Right lobe of liver (tissue), 6 donors: ENCODE results near the gene CLASP2. TPM values are rescaled to one million over a fixed set of nuclear protein-coding genes. Genes with fewer than 3 reads are reported as not detected.

Source experiments
- ATAC-seq, 4 donors: fragments of 200-7000 bp; cut with Tn5 transposase; one replicate each; pipeline ENCODE4 v1.9.1; 2020; ENCODE audit warnings: mild to moderate bottlenecking in 4 of 4, moderate library complexity in 4 of 4
- DNase-seq, 3 donors: peaks; one replicate each; pipeline ENCODE4 v3.0.0-alpha.2; 2020
- H3K27ac ChIP-seq, 3 donors: fragments of 200-600 bp; one replicate each; pipeline ENCODE4 v1.8.0; 2022
- H3K27me3 ChIP-seq, 2 donors: fragments of 200-600 bp; one replicate each; pipeline ENCODE4 v1.8.0; 2022
- H3K36me3 ChIP-seq, 4 donors: fragments of 200-600 bp; sonication (generic) in 1 of 4; one replicate each; pipeline versions ENCODE4 v1.5.1 to v1.8.0; 2017 to 2022; ENCODE audit warnings: control low read depth in 1 of 4
- H3K4me1 ChIP-seq, 4 donors: fragments of 200-600 bp; sonication (generic) in 1 of 4; one replicate each; pipeline versions ENCODE4 v1.5.1 to v1.8.0; 2017 to 2022; ENCODE audit warnings: control low read depth in 1 of 4
- H3K4me3 ChIP-seq, 3 donors: fragments of 200-600 bp; one replicate each; pipeline ENCODE4 v1.8.0; 2022
- H3K9me3 ChIP-seq, 4 donors: fragments of 200-600 bp; sonication (generic) in 1 of 4; one replicate each; pipeline versions ENCODE4 v1.5.1 to v1.8.0; 2017 to 2022; ENCODE audit warnings: control low read depth in 1 of 4
- POLR2A ChIP-seq: fragments of 450-650 bp; IDR thresholded peaks from one replicate; pipeline ENCODE4 v1.6.1; 2017; ENCODE audit warnings: antibody characterized with exemption, mild to moderate bottlenecking
- WGBS: methylation state at CpG from one replicate; pipeline ENCODE4 v1.1.6; 2018; ENCODE audit warnings: low coverage, low lambda C conversion rate; ENCODE audit not compliant: insufficient coverage; ENCODE audit errors: missing lambda C conversion rate; 5-methylcytosine and 5-hydroxymethylcytosine counted together
- intact Hi-C, 2 donors: fragments of 100-400 bp; cut with DNase I; formaldehyde crosslinking; loops; one replicate each; pipeline versions ENCODE4 v1.11.2 to v1.14.1; 2022
- total RNA-seq, 6 experiments: library from RNA; depleted of rRNA in 2 of 6; stranded (reverse); fragments of >200 nt in 2 of 6; fragmentation: NEBNext Ultra II Directional in 3 of 6; extraction: Animal tissue kit (Norgen Biotek cat#: 25700) in 3 of 6; gene quantifications; one replicate each; pipeline versions ENCODE4 v1.1.0 to v1.2.4, GENCODE V29; 2016 to 2023
- TF ChIP-seq, protein P1 (sequence below), 4 donors: fragments of 200-600 bp in 3 of 4; fragments of 450-650 bp in 1 of 4; IDR thresholded peaks; one replicate each; pipeline versions ENCODE4 v1.5.1 to v1.8.0; 2016 to 2022; ENCODE audit warnings: antibody characterized with exemption in 4 of 4, mild to moderate bottlenecking in 2 of 4
- donor health status: DM: no; HTN: yes; CAD: no.
- donor health status: DM: no; HTN: no; CAD: no.
- donor health status: DM: no; HTN: no; CAD: no.
- donor health status: DM: no; HTN: yes; CAD: no.
- donor health status: DM: no; HTN: yes; CAD: no.

CLASP2 gene
- total RNA-seq, 6 experiments from 2014 or later: 15.0 to 19.2 (median 16.5) TPM

DNA sequence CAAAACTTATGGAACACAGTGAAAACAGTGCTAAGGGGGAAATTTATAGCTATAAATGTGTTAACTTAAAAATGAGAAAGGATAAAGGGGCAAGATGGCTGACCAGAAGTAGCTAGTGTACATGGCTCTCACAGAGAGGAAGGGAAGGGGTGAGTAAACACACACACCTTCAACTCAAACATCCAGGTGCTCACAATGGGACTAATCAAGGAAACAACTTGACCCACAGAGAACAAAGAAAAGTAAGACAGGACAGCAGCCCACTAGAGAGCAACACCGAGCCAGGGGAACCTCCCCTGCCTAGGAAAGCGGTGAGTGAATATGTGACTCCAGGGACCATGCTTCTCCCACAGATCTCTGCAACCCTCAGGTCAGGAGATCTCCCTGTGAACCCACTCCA is 192.8 kb downstream of the CLASP2 start:
- no peak overlapping the region for H3K4me3 ChIP-seq
- H3K36me3 ChIP-seq: peaks cover 0 to 3% (median 0%) of the 10 kb centered on the region in 4 donors
- ATAC-seq (no peak), DNase-seq (no peak)
- no peak for TF ChIP-seq POLR2A
- TF ChIP-seq, protein P1, sequence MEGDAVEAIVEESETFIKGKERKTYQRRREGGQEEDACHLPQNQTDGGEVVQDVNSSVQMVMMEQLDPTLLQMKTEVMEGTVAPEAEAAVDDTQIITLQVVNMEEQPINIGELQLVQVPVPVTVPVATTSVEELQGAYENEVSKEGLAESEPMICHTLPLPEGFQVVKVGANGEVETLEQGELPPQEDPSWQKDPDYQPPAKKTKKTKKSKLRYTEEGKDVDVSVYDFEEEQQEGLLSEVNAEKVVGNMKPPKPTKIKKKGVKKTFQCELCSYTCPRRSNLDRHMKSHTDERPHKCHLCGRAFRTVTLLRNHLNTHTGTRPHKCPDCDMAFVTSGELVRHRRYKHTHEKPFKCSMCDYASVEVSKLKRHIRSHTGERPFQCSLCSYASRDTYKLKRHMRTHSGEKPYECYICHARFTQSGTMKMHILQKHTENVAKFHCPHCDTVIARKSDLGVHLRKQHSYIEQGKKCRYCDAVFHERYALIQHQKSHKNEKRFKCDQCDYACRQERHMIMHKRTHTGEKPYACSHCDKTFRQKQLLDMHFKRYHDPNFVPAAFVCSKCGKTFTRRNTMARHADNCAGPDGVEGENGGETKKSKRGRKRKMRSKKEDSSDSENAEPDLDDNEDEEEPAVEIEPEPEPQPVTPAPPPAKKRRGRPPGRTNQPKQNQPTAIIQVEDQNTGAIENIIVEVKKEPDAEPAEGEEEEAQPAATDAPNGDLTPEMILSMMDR (IDR thresholded peaks at IDR 0.05): no peak
- H3K27ac ChIP-seq: no peak overlapping the region
- H3K4me1 ChIP-seq: no peaks in the 10 kb centered on the region
- H3K9me3 ChIP-seq: peaks cover 0 to 2% (median 0%) of the 10 kb centered on the region in 4 donors
- WGBS: 100% methylated on average over 1 of the region's 2 CpGs
- no peaks in the 10 kb centered on the region for H3K27me3 ChIP-seq
- intact Hi-C loops: no loop called here

DNA sequence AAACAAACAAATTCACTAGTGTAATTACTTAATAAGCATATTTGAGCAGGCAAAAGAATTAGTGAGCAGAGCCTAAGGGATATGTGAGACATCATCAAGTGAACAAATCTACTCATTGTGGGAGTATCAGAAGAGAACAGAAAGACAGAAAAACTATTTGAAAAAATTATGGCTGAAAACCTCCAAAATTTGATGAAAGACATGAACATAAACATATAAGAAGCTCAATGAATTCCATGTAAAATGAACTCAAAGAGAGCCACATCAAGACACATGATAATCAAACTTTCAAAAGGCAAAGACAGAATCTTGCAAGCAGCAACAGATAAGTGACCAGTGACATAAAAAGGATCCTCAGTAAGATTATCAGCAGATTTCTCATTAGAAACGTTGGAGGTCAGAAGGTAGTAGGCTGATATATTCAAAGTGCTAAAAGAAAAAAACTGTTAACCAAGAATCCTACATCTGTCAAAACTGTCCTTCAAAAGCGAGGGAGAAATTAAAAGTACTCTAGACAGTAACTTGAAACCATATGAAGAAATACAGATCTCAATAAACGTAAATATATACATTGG is 194.9 kb downstream of the CLASP2 start:
- Histone ChIP-seq H3K4me3 (no peak overlapping the region), H3K36me3 (peaks cover 0 to 3% (median 0%) of the 10 kb centered on the region in 4 donors), H3K27ac (no peak overlapping the region), H3K9me3 (peaks cover 0 to 2% (median 0%) of the 10 kb centered on the region in 4 donors), H3K27me3 (no peaks in the 10 kb centered on the region), H3K4me1 (no peaks in the 10 kb centered on the region)
- ATAC-seq (no peak), DNase-seq (no peak)
- intact Hi-C loops: no loop called here
- 85% methylated on average over 3 of the region's 3 CpGs for WGBS
- TF ChIP-seq, protein P1 (IDR thresholded peaks at IDR 0.05): no peak
- TF ChIP-seq POLR2A: no peak

DNA sequence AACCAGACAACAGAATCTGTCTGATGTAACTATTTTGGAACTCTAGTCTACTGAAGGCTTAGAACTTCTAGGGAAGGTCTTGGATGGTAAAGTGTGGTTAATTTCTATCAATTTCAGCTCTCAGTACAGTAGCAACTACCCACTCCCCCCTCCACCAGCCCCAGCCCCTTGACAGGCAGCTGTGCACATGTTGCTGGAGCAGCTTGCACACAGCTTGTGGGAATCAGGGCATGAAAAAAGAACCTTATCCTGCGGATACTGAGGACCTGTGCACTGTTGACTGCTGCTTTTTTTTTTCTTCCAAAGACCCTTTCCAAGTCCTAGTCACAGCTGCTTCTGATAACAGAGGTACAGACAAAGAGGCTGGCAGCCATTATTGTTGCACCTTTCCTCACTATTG is 196.3 kb downstream of the CLASP2 start:
- TF ChIP-seq POLR2A: no peak
- TF ChIP-seq, protein P1 (IDR thresholded peaks at IDR 0.05): no peak
- Histone ChIP-seq H3K27me3 (no peaks in the 10 kb centered on the region), H3K4me3 (no peak overlapping the region), H3K4me1 (no peaks in the 10 kb centered on the region), H3K36me3 (peaks cover 0 to 1% (median 0%) of the 10 kb centered on the region in 4 donors), H3K27ac (no peak overlapping the region), H3K9me3 (no peaks in the 10 kb centered on the region)
- DNase-seq (no peak), ATAC-seq (no peak)
- WGBS: 83% methylated on average over 1 of the region's 1 CpG
- intact Hi-C loops: no loop called here

DNA sequence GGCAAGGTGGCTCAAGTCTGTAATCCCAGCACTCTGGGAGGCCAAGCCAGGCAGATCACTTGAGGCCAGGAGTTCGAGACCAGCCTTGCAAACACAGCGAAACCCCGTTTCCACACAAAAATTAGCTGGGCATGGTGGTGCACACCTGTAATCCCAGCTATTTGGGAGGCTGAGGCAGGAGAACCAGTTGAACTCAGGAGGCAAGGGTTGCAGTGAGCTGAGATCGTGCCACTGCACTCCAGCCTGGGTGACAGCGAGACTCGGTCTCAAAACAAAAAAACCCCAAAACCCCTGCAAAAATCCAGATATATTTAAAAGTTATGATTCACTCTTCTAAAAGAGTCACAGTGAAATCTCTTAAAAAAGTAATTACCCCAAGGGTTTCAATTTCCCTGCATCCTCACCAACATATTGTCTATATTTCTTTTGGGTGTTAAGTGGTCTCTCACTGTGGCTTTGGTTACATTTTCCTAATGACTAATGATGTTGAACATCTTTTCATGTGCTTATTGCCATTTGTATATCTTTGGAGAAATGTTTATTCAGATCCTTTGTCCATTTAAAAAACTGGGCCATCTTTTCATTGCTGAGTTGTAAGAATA is 204.7 kb downstream of the CLASP2 start:
- H3K9me3 ChIP-seq: no peaks in the 10 kb centered on the region
- ATAC-seq: no peak
- no peak for DNase-seq
- peaks cover 0 to 14% (median under 1%) of the 10 kb centered on the region in 4 donors for H3K36me3 ChIP-seq
- no peaks in the 10 kb centered on the region for H3K4me1 ChIP-seq
- TF ChIP-seq POLR2A: no peak
- TF ChIP-seq, protein P1 (IDR thresholded peaks at IDR 0.05): no peak
- 93% methylated on average over 2 of the region's 6 CpGs for WGBS
- no peak overlapping the region for H3K4me3 ChIP-seq
- H3K27me3 ChIP-seq: no peaks in the 10 kb centered on the region
- H3K27ac ChIP-seq: no peak overlapping the region
- intact Hi-C loops: no loop called here
